PC-9 (cell line): ENCODE measurements around the gene KRTAP4-7. TPM values are rescaled to one million over a fixed set of nuclear protein-coding genes. Genes with fewer than 3 reads are reported as not detected.
"Not testable (repeated sequence)": the region's sequence is repeated elsewhere in the genome, so short reads cannot be mapped to it uniquely, and the experiment has no call there.

Experiments used
- BruUV-seq: library from RNA; stranded (reverse); fragments of 400-500 nt; replicated peaks from 2 replicates; lab custom pipeline; 2021; lab: Mats Ljungman, UMichigan
- CTCF ChIA-PET: fragments of 300-600 bp; sonication (Branson Sonifier 250); formaldehyde crosslinking; loops from one replicate; lab custom pipeline; 2022; ENCODE audit warnings: antibody characterized with exemption; lab: Charles Lee
- POLR2A ChIA-PET: fragments of 300-600 bp; sonication (Branson Sonifier 250); formaldehyde crosslinking; loops from one replicate; lab custom pipeline; 2022; ENCODE audit warnings: antibody characterized with exemption; ENCODE audit not compliant: unreplicated experiment; lab: Charles Lee
- DNase-seq, 2 experiments: peaks; one replicate each; pipeline versions ENCODE4 v3.0.0 to v3.0.0-alpha.2; 2015 to 2022; ENCODE audit warnings: mixed read lengths in 1 of 2
- H2AFZ ChIP-seq: fragments of 200-600 bp; sonication (generic); 2 replicates; pipeline ENCODE4 v1.8.1; 2017; ENCODE audit warnings: antibody characterized with exemption
- H3F3A ChIP-seq: fragments of 200-600 bp; sonication (generic); 2 replicates; pipeline ENCODE4 v1.8.1; 2017; ENCODE audit warnings: antibody characterized with exemption, mild to moderate bottlenecking, low read depth; ENCODE audit not compliant: insufficient read depth
- H3K27ac ChIP-seq: fragments of 200-600 bp; sonication (generic); 2 replicates; pipeline ENCODE4 v1.6.1; 2016; ENCODE audit warnings: mixed run types
- H3K27me3 ChIP-seq: fragments of 200-600 bp; sonication (generic); 2 replicates; pipeline ENCODE4 v1.6.1; 2016; ENCODE audit warnings: low read depth, mixed run types; ENCODE audit not compliant: insufficient read depth
- H3K36me3 ChIP-seq: fragments of 200-600 bp; sonication (generic); 2 replicates; pipeline ENCODE4 v1.6.1; 2016; ENCODE audit warnings: low read depth, mixed run types
- H3K4me1 ChIP-seq: fragments of 200-600 bp; sonication (generic); replicated peaks from 2 replicates; pipeline ENCODE4 v1.6.1; 2016; ENCODE audit warnings: mixed run types; ENCODE audit not compliant: insufficient read depth
- H3K4me2 ChIP-seq: fragments of 200-600 bp; sonication (generic); 2 replicates; pipeline ENCODE4 v1.6.1; 2017; ENCODE audit warnings: mixed run types
- H3K4me3 ChIP-seq: fragments of 200-600 bp; sonication (generic); 2 replicates; pipeline ENCODE4 v1.6.1; 2016; ENCODE audit warnings: mixed run types
- H3K79me2 ChIP-seq: fragments of 200-600 bp; sonication (generic); 2 replicates; pipeline ENCODE4 v1.6.1; 2017; ENCODE audit warnings: low read depth, mixed run types
- H3K9me2 ChIP-seq: fragments of 200-600 bp; sonication (generic); 2 replicates; pipeline ENCODE4 v1.8.1; 2017; ENCODE audit warnings: mild to moderate bottlenecking; ENCODE audit not compliant: insufficient read depth
- H3K9me3 ChIP-seq: fragments of 200-600 bp; sonication (generic); 2 replicates; pipeline ENCODE4 v1.8.1; 2016; ENCODE audit warnings: low read depth; ENCODE audit not compliant: insufficient read depth
- H4K20me1 ChIP-seq: fragments of 200-600 bp; sonication (generic); 2 replicates; pipeline ENCODE4 v1.8.1; 2017; ENCODE audit not compliant: insufficient read depth
- CTCF ChIP-seq: fragments of 200-600 bp; sonication (generic); conservative IDR thresholded peaks from 2 replicates; pipeline ENCODE4 v1.6.1; 2017; ENCODE audit warnings: mixed run types, antibody characterized with exemption, mild to moderate bottlenecking, moderate library complexity
- EZH2 ChIP-seq: fragments of 200-600 bp; sonication (generic); IDR thresholded peaks from 2 replicates; pipeline ENCODE4 v1.8.0; 2017; ENCODE audit warnings: antibody characterized with exemption, low read depth
- intact Hi-C: fragments of 100-400 bp; cut with micrococcal nuclease; formaldehyde crosslinking; loops from one replicate; pipeline ENCODE4 v1.10.0; 2022; ENCODE audit not compliant: unreplicated experiment
- total RNA-seq: library from RNA; stranded (reverse); gene quantifications from 2 replicates; pipeline ENCODE4 v1.2.3, GENCODE V29; 2021

Gene KRTAP4-7
- total RNA-seq, 1 experiment from 2014 or later: not detected

GRCh38 chr17:41096055-41096454 is 12.1 kb downstream of the KRTAP4-7 start:
- Histone ChIP-seq H3K27me3 (no peaks in the 10 kb centered on the region), H3K27ac (no peak overlapping the region), H3K4me1 (peaks cover 29% of the 10 kb centered on the region), H2AFZ (no peak overlapping the region), H4K20me1 (no peaks in the 10 kb centered on the region), H3K9me3 (no peaks in the 10 kb centered on the region; the same call in 1 of the 2 replicates), H3K36me3 (no peaks in the 10 kb centered on the region), H3K79me2 (no peaks in the 10 kb centered on the region), H3K9me2 (no peaks in the 10 kb centered on the region), H3K4me3 (no peak overlapping the region), H3K4me2 (no peak overlapping the region), H3F3A (peaks cover 7% of the 10 kb centered on the region; the same call in 1 of the 2 replicates)
- no peak for DNase-seq
- ChIA-PET POLR2A (no interaction called here), CTCF (no interaction called here)
- TF ChIP-seq CTCF (no peak), EZH2 (no peak)
- intact Hi-C loops: no loop called here
- BruUV-seq: no TSS peak

- intact Hi-C loops: no loop called here
- H3K4me2 ChIP-seq: peak within 1 kb of the TSS; percentile 37; the same call in 1 of the 2 replicates
- H3F3A ChIP-seq: peaks cover 7% of the 10 kb centered on the region; the same call in 1 of the 2 replicates
- ChIA-PET CTCF (no interaction called here), POLR2A (no interaction called here)
- peaks cover 29% of the 10 kb centered on the region for H3K4me1 ChIP-seq
- no peak for TF ChIP-seq EZH2
- no peak for TF ChIP-seq CTCF
- DNase-seq: no peak
- no peak within 1 kb of the TSS for H3K4me3 ChIP-seq
- no TSS peak for BruUV-seq
- peak within 1 kb of the TSS; percentile 58 for H3K27ac ChIP-seq
- no peaks in the 10 kb centered on the region for H3K27me3 ChIP-seq
- H3K79me2 ChIP-seq: no peaks in the 10 kb centered on the region
- H2AFZ ChIP-seq: no peak within 1 kb of the TSS
- no peaks in the 10 kb centered on the region; the same call in 1 of the 2 replicates for H3K9me3 ChIP-seq
- H4K20me1 ChIP-seq: no peaks in the 10 kb centered on the region
- no peaks in the 10 kb centered on the region for H3K36me3 ChIP-seq
- no peaks in the 10 kb centered on the region for H3K9me2 ChIP-seq
These were observed 14.1 kb downstream of the KRTAP4-7 start, which contains the start of gene KRTAP4-8 for GRCh38 chr17:41098042-41098441. KRTAP4-8 (minus strand) TSS chr17:41098142; CDS start chr17:41098084, 58 bp downstream.

- Histone ChIP-seq H2AFZ (no peak overlapping the region), H3K36me3 (no peaks in the 10 kb centered on the region), H3K4me2 (0 out of 2 replicates have a peak overlapping the region, but pooled peaks have one; percentile 37), H3K27me3 (no peaks in the 10 kb centered on the region), H3K27ac (peak overlapping the region; percentile 58; the same call in 1 of the 2 replicates), H3K9me3 (no peaks in the 10 kb centered on the region), H3K4me1 (peaks cover 29% of the 10 kb centered on the region), H3K79me2 (no peaks in the 10 kb centered on the region), H3K4me3 (no peak overlapping the region), H3F3A (peaks cover 7% of the 10 kb centered on the region; the same call in 1 of the 2 replicates), H3K9me2 (no peaks in the 10 kb centered on the region), H4K20me1 (no peaks in the 10 kb centered on the region)
- POLR2A ChIA-PET: no interaction called here
- intact Hi-C loops: no loop called here
- no TSS peak for BruUV-seq
- TF ChIP-seq CTCF (no peak), EZH2 (no peak)
- CTCF ChIA-PET: no interaction called here
- no peak for DNase-seq
These were observed 14.5 kb downstream of the KRTAP4-7 start for GRCh38 chr17:41098481-41098880.

GRCh38 chr17:41099682-41100480 is 15.9 kb downstream of the KRTAP4-7 start:
- CTCF ChIA-PET: interaction anchor here (0.7 kb wide), 1 partner anchor 124 kb away, joined by 4 read pairs; no protein-coding TSS in a partner anchor
- H3K9me2 ChIP-seq, H3K79me2 ChIP-seq, BruUV-seq, H3K4me3 ChIP-seq, H3K9me3 ChIP-seq, H3K4me2 ChIP-seq, H4K20me1 ChIP-seq, H2AFZ ChIP-seq, H3K36me3 ChIP-seq, H3K27me3 ChIP-seq: not testable (repeated sequence)
- POLR2A ChIA-PET: interaction anchor here (0.6 kb wide), 2 partner anchors 13 to 186 kb away, joined by 3 read pairs; no protein-coding TSS in a partner anchor
- peak overlapping the region; percentile 58 for H3K27ac ChIP-seq
- intact Hi-C loops: loop anchor here (1.0 kb wide), 1 partner anchor 185 kb away; no protein-coding TSS in a partner anchor
- peaks cover 40% of the 10 kb centered on the region for H3K4me1 ChIP-seq
- peaks cover 19% of the 10 kb centered on the region; the same call in 1 of the 2 replicates for H3F3A ChIP-seq
- peak; percentile 56 to 96 for DNase-seq
